Measurements from ENCODE around the gene CDYL.

CDYL gene

GRCh38 chr6:4889701-4890100 is 113.5 kb downstream of the CDYL start:
- TF ChIP-seq GATA2 (IDR thresholded peaks at IDR 0.05; ENCODE audit: low read depth, low read length) (no peak), GATA3 (IDR thresholded peaks at IDR 0.05; ENCODE audit: low read depth, low read length) (no peak)

- TF ChIP-seq GATA3 (IDR thresholded peaks at IDR 0.05; ENCODE audit: low read depth, low read length) (no peak), GATA2 (IDR thresholded peaks at IDR 0.05; ENCODE audit: low read depth, low read length) (no peak)
These were observed 114.0 kb downstream of the CDYL start for GRCh38 chr6:4890191-4890590.

GRCh38 chr6:4890627-4891026 is 114.4 kb downstream of the CDYL start:
- no peak for TF ChIP-seq GATA2 (IDR thresholded peaks at IDR 0.05; ENCODE audit: low read depth, low read length)

GRCh38 chr6:4891141-4891540 is 114.9 kb downstream of the CDYL start:
- no peak for TF ChIP-seq GATA2 (IDR thresholded peaks at IDR 0.05; ENCODE audit: low read depth, low read length)
- TF ChIP-seq GATA3 (IDR thresholded peaks at IDR 0.05; ENCODE audit: low read depth, low read length): no peak

- TF ChIP-seq GATA2 (IDR thresholded peaks at IDR 0.05; ENCODE audit: low read depth, low read length) (no peak), GATA3 (IDR thresholded peaks at IDR 0.05; ENCODE audit: low read depth, low read length) (no peak)
These were observed 116.7 kb downstream of the CDYL start for GRCh38 chr6:4892785-4893485.

- TF ChIP-seq GATA2 (IDR thresholded peaks at IDR 0.05; ENCODE audit: low read depth, low read length) (no peak), GATA3 (IDR thresholded peaks at IDR 0.05; ENCODE audit: low read depth, low read length) (no peak)
These were observed 117.8 kb downstream of the CDYL start for GRCh38 chr6:4894049-4894448.

GRCh38 chr6:4895971-4896370 is 119.8 kb downstream of the CDYL start:
- TF ChIP-seq GATA2 (IDR thresholded peaks at IDR 0.05; ENCODE audit: low read depth, low read length): no peak

GRCh38 chr6:4896401-4896800 is 120.2 kb downstream of the CDYL start:
- TF ChIP-seq GATA2 (IDR thresholded peaks at IDR 0.05; ENCODE audit: low read depth, low read length) (no peak), GATA3 (IDR thresholded peaks at IDR 0.05; ENCODE audit: low read depth, low read length) (no peak)

- no peak for TF ChIP-seq GATA3 (IDR thresholded peaks at IDR 0.05; ENCODE audit: low read depth, low read length)
- TF ChIP-seq GATA2 (IDR thresholded peaks at IDR 0.05; ENCODE audit: low read depth, low read length): no peak
These were observed 123.2 kb downstream of the CDYL start for GRCh38 chr6:4899249-4900034.

GRCh38 chr6:4901386-4902061 is 125.3 kb downstream of the CDYL start:
- TF ChIP-seq GATA3 (IDR thresholded peaks at IDR 0.05; ENCODE audit: low read depth, low read length) (no peak), GATA2 (IDR thresholded peaks at IDR 0.05; ENCODE audit: low read depth, low read length) (no peak)

- no peak for TF ChIP-seq GATA3 (IDR thresholded peaks at IDR 0.05; ENCODE audit: low read depth, low read length)
These were observed 126.2 kb downstream of the CDYL start for GRCh38 chr6:4902363-4902762.

GRCh38 chr6:4903121-4903520 is 126.9 kb downstream of the CDYL start:
- no peak for TF ChIP-seq GATA3 (IDR thresholded peaks at IDR 0.05; ENCODE audit: low read depth, low read length)
- no peak for TF ChIP-seq GATA2 (IDR thresholded peaks at IDR 0.05; ENCODE audit: low read depth, low read length)

GRCh38 chr6:4903751-4904370 is 127.7 kb downstream of the CDYL start:
- TF ChIP-seq GATA2 (IDR thresholded peaks at IDR 0.05; ENCODE audit: low read depth, low read length) (no peak), GATA3 (IDR thresholded peaks at IDR 0.05; ENCODE audit: low read depth, low read length) (no peak)

GRCh38 chr6:4904461-4905025 is 128.3 kb downstream of the CDYL start:
- TF ChIP-seq GATA2 (IDR thresholded peaks at IDR 0.05; ENCODE audit: low read depth, low read length) (no peak), GATA3 (IDR thresholded peaks at IDR 0.05; ENCODE audit: low read depth, low read length) (no peak)
